Stimulated activated CD4-positive, alpha-beta T cell treated with anti-CD3 and anti-CD28 coated beads, TNF-alpha, amount 100 ng/mL, for 48 hours (primary cell): ENCODE measurements around the gene KDM4B.

Experiments
- DNase-seq, 3 donors: peaks; one replicate each; pipeline ENCODE4 v3.0.0-alpha.2; 2020; ENCODE audit warnings: low read depth in 3 of 3

Gene KDM4B

GRCh38 chr19:5035105-5035761 lies 66.3 kb downstream of the KDM4B start:
- no peak for DNase-seq

GRCh38 chr19:5035793-5036697 lies 67.1 kb downstream of the KDM4B start:
- DNase-seq, result no peak

GRCh38 chr19:5036698-5037563 lies 68.0 kb downstream of the KDM4B start:
- DNase-seq, result no peak

GRCh38 chr19:5037936-5038335 lies 69.0 kb downstream of the KDM4B start:
- no peak for DNase-seq

GRCh38 chr19:5038631-5039271 lies 69.8 kb downstream of the KDM4B start:
- DNase-seq, result no peak

- no peak for DNase-seq
Measured at GRCh38 chr19:5039642-5040543, 71.0 kb downstream of the KDM4B start.

GRCh38 chr19:5040544-5041167 lies 71.7 kb downstream of the KDM4B start:
- DNase-seq, result no peak

- DNase-seq, result no peak
Measured at GRCh38 chr19:5041168-5041912, 72.4 kb downstream of the KDM4B start.

GRCh38 chr19:5041913-5042187 lies 72.9 kb downstream of the KDM4B start:
- DNase-seq, result no peak

GRCh38 chr19:5042556-5042955 lies 73.6 kb downstream of the KDM4B start:
- DNase-seq, result no peak

- no peak for DNase-seq
Measured at GRCh38 chr19:5045029-5045428, 76.1 kb downstream of the KDM4B start.

GRCh38 chr19:5045956-5046338 lies 77.0 kb downstream of the KDM4B start:
- no peak for DNase-seq

- DNase-seq, result no peak
Measured at GRCh38 chr19:5046339-5047039, 77.6 kb downstream of the KDM4B start.

- DNase-seq, result no peak
Measured at GRCh38 chr19:5047251-5047935, 78.5 kb downstream of the KDM4B start.

- DNase-seq, result peak; percentile 29 to 43 (median 29)
Measured at GRCh38 chr19:5048091-5048726, 79.3 kb downstream of the KDM4B start.

- no peak for DNase-seq
Measured at GRCh38 chr19:5048727-5049553, 80.0 kb downstream of the KDM4B start.

GRCh38 chr19:5049561-5049960 lies 80.6 kb downstream of the KDM4B start:
- no peak for DNase-seq
